Upper lobe of right lung (tissue), 1 donor: ENCODE results near the gene DDX27. TPM values are rescaled to one million over a fixed set of nuclear protein-coding genes. Genes with fewer than 3 reads are reported as not detected.

Experiments used
- ATAC-seq: fragments of 200-7000 bp; cut with Tn5 transposase; one replicate; pipeline ENCODE4 v1.9.1; 2020; ENCODE audit warnings: mild to moderate bottlenecking, moderate library complexity
- DNase-seq: peaks from one replicate; pipeline ENCODE4 v3.0.0-alpha.2; 2020
- H3K27ac ChIP-seq: fragments of 200-600 bp; one replicate; pipeline ENCODE4 v1.8.0; 2022
- H3K27me3 ChIP-seq: fragments of 200-600 bp; one replicate; pipeline ENCODE4 v1.8.0; 2022; ENCODE audit warnings: mild to moderate bottlenecking
- H3K36me3 ChIP-seq: fragments of 200-600 bp; one replicate; pipeline ENCODE4 v1.8.0; 2022
- H3K4me1 ChIP-seq: fragments of 200-600 bp; one replicate; pipeline ENCODE4 v1.8.0; 2022
- H3K4me3 ChIP-seq: fragments of 200-600 bp; one replicate; pipeline ENCODE4 v1.8.0; 2022; ENCODE audit warnings: mild to moderate bottlenecking
- H3K9me3 ChIP-seq: fragments of 200-600 bp; one replicate; pipeline ENCODE4 v1.8.0; 2022
- intact Hi-C: fragments of 100-400 bp; cut with DNase I; formaldehyde crosslinking; loops from one replicate; pipeline ENCODE4 v1.11.0; 2022
- total RNA-seq: library from RNA; stranded (reverse); fragmentation: NEBNext Ultra II Directional; extraction: Animal tissue kit (Norgen Biotek cat#: 25700); gene quantifications from one replicate; pipeline ENCODE4 v1.2.1, GENCODE V29; 2021
- TF ChIP-seq, protein P1 (sequence below): fragments of 200-600 bp; IDR thresholded peaks from one replicate; pipeline ENCODE4 v1.8.0; 2022; ENCODE audit warnings: antibody characterized with exemption
- donor health status: DM: no; HTN: yes; CAD: no; lungs with severe emphysema.

The DDX27 gene
- total RNA-seq, 1 donor from 2014 or later: 25.9 TPM

DNA sequence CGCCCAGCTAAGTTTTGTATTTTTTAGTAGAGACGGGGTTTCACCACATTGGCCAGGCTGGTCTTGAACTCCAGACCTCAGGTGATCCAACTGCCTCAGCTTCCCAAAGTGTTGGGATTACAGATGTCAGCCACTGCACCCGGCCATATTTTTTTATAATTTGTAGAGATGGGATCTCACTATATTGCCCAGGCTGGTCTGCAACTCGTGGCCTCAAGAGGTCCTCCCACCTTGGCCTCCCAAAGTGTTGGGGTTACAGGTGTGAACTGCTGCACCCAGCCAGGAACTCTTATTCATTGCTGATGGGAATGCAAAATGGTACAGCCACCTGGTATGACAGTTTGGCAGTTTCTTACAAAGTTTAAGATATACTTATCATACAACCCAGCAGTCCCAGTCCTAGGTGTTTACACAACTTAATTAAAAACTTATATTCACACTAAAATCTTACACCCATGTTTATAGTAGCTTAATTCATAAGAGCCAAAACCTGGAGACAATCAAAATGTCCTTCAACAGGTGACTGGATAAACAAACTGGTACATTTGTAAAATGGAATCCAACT lies 19.4 kb upstream of the DDX27 start:
- Histone ChIP-seq H3K4me1 (no peaks in the 10 kb centered on the region), H3K4me3 (no peak overlapping the region), H3K27me3 (no peaks in the 10 kb centered on the region), H3K36me3 (no peaks in the 10 kb centered on the region), H3K27ac (no peak overlapping the region), H3K9me3 (no peaks in the 10 kb centered on the region)
- DNase-seq (peak; percentile 6), ATAC-seq (no peak)
- TF ChIP-seq, protein P1, sequence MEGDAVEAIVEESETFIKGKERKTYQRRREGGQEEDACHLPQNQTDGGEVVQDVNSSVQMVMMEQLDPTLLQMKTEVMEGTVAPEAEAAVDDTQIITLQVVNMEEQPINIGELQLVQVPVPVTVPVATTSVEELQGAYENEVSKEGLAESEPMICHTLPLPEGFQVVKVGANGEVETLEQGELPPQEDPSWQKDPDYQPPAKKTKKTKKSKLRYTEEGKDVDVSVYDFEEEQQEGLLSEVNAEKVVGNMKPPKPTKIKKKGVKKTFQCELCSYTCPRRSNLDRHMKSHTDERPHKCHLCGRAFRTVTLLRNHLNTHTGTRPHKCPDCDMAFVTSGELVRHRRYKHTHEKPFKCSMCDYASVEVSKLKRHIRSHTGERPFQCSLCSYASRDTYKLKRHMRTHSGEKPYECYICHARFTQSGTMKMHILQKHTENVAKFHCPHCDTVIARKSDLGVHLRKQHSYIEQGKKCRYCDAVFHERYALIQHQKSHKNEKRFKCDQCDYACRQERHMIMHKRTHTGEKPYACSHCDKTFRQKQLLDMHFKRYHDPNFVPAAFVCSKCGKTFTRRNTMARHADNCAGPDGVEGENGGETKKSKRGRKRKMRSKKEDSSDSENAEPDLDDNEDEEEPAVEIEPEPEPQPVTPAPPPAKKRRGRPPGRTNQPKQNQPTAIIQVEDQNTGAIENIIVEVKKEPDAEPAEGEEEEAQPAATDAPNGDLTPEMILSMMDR: no peak
- intact Hi-C loops: no loop called here

DNA sequence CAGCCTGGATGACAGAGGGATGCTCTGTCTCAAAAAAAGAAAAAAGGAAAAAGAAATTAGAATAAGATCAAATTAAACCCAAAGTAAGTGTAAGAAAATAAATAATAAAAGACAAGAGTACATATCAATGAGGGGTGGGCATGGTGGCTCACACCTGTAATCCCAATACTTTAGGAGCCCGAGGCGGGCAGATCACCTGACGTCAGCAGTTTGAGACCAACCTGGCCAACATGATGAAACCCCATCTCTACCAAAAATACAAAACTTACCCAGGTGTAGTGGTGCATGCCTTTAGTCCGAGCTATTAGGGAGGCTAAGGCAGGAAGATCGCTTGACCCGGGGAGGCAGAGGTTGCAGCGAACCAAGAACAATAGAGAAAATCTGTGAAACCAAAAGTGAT lies 16.2 kb upstream of the DDX27 start:
- Histone ChIP-seq H3K9me3 (no peaks in the 10 kb centered on the region), H3K27ac (no peak overlapping the region), H3K4me1 (no peaks in the 10 kb centered on the region), H3K36me3 (no peaks in the 10 kb centered on the region), H3K4me3 (no peak overlapping the region), H3K27me3 (no peaks in the 10 kb centered on the region)
- TF ChIP-seq, protein P1: no peak
- DNase-seq (no peak), ATAC-seq (no peak)
- intact Hi-C loops: no loop called here

DNA sequence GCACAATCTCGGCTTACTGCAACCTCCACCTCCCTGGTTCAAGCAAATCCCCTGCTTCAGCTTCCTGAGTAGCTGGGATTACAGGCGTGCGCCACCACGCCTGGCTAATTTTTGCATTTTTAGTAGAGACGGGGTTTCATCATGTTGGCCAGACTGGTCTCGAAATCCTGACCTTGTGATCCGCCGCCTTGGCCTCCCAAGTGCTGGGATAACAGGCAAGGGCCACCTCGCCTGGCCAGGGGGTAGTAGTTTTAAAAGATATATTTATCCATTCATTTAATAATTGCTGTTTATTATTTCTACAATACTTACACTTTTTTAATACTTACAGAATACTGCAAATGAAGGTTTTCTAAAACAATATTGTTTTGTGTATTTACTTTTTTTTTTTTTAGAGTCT lies 15.5 kb upstream of the DDX27 start:
- no peaks in the 10 kb centered on the region for H3K27me3 ChIP-seq
- no peaks in the 10 kb centered on the region for H3K9me3 ChIP-seq
- no peak overlapping the region for H3K4me3 ChIP-seq
- no peaks in the 10 kb centered on the region for H3K4me1 ChIP-seq
- TF ChIP-seq, protein P1: no peak
- no peak overlapping the region for H3K27ac ChIP-seq
- ATAC-seq: no peak
- intact Hi-C loops: no loop called here
- no peak for DNase-seq
- H3K36me3 ChIP-seq: no peaks in the 10 kb centered on the region

DNA sequence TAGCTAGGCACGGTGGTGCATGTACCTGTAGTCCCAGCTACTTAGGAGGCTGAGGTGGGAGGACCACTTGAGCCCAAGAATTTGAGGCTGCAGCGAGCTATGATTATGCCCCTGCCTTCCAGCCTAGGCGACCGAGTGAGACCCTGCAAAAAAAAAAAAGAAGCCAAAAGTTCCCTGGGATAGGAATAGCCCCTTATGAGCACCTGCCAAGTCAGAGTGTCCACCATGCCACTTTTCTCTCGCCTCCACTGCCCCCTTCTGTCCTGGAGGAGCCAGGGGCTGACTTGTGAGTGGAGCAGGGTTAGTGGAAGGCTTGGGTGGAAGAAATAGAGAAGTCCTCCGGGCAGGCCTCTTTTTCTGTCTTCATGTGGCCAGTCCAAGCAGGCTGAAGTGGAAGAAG lies 12.1 kb upstream of the DDX27 start:
- no peaks in the 10 kb centered on the region for H3K9me3 ChIP-seq
- peak; percentile 47 for ATAC-seq
- no peak overlapping the region for H3K4me3 ChIP-seq
- no peaks in the 10 kb centered on the region for H3K36me3 ChIP-seq
- no peaks in the 10 kb centered on the region for H3K27me3 ChIP-seq
- TF ChIP-seq, protein P1: no peak
- H3K4me1 ChIP-seq: no peaks in the 10 kb centered on the region
- H3K27ac ChIP-seq: no peak overlapping the region
- intact Hi-C loops: no loop called here
- no peak for DNase-seq

DNA sequence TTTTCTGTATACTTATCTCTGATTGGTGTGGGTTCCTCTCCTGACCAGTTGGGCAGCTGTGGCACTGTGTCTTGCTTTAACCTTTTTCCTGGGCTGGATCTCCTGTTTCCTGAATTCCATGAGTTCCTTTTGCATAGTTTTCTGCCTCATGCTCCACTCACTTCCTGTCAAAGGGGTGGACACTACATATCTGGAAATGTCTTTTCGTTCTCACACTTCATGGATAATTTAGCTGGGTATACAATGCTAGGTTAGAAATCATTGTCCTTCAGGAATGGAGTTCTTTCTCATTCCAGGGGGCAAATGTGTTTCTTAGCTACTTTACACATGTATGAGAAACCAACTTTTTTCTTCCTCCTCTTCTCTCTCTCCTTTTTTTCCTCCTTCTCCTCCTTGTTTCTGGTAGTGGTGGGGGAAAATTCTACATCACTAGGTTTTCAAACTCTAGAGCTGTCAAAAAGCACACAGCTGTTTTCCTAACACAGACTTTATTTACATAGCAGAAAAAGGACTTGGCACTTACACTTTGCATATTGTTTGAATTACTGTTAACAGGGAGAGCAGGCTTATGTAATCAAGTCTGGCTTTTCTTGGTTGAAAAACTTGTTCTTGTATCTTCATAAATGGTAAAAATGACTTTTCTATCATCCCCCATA lies 9.0 kb upstream of the DDX27 start:
- no peaks in the 10 kb centered on the region for H3K27me3 ChIP-seq
- DNase-seq: no peak
- TF ChIP-seq, protein P1: no peak
- no peaks in the 10 kb centered on the region for H3K9me3 ChIP-seq
- peak; percentile 45 for ATAC-seq
- no peak overlapping the region for H3K4me3 ChIP-seq
- H3K36me3 ChIP-seq: no peaks in the 10 kb centered on the region
- H3K27ac ChIP-seq: no peak overlapping the region
- no peaks in the 10 kb centered on the region for H3K4me1 ChIP-seq
- intact Hi-C loops: no loop called here
